H1 (cell line): Measurements from ENCODE around the gene NDUFS5. TPM values are rescaled to one million over a fixed set of nuclear protein-coding genes. Genes with fewer than 3 reads are reported as not detected.

Source experiments
- CTCF ChIA-PET: fragments of 300-600 bp; sonication (Branson Sonifier 250); formaldehyde crosslinking; loops from one replicate; lab custom pipeline; 2021; ENCODE audit not compliant: partially characterized antibody; lab: Charles Lee
- POLR2A ChIA-PET: fragments of 300-600 bp; sonication (Branson Sonifier 250); formaldehyde crosslinking; loops from one replicate; lab custom pipeline; 2021; ENCODE audit warnings: inconsistent platforms; ENCODE audit not compliant: partially characterized antibody; lab: Charles Lee
- DNase-seq, 2 experiments: peaks; one replicate each; pipeline versions ENCODE4 v3.0.0 to v3.0.0-alpha.2; 2010 to 2022; ENCODE audit warnings: low spot score in 2 of 2, low read depth in 1 of 2, mixed read lengths in 1 of 2
- FAIRE-seq: peaks from 2 replicates; lab custom pipeline; 2011; peaks lifted over from hg19 to GRCh38; lab: Jason Lieb, UNC
- H2AFZ ChIP-seq: 2 replicates; pipeline ENCODE4 v1.8.1; 2012; ENCODE audit warnings: low read length, inconsistent platforms
- H2AK5ac ChIP-seq: 2 replicates; pipeline ENCODE4 v1.6.1; 2013; ENCODE audit warnings: low read depth, low read length
- H2BK120ac ChIP-seq: replicated peaks from 2 replicates; pipeline ENCODE3; 2013; ENCODE audit warnings: low read depth, low read length, inconsistent platforms
- H2BK12ac ChIP-seq: 2 replicates; pipeline ENCODE4 v1.6.1; 2013; ENCODE audit warnings: low read depth, low read length
- H2BK15ac ChIP-seq: 2 replicates; pipeline ENCODE4 v1.6.1; 2013; ENCODE audit warnings: low read length
- H2BK20ac ChIP-seq: 2 replicates; pipeline ENCODE4 v1.6.1; 2013; ENCODE audit warnings: low read length
- H2BK5ac ChIP-seq: 2 replicates; pipeline ENCODE4 v1.6.1; 2013; ENCODE audit warnings: low read depth, low read length
- H3K14ac ChIP-seq: 2 replicates; pipeline ENCODE4 v1.6.1; 2013; ENCODE audit warnings: inconsistent platforms; ENCODE audit not compliant: insufficient read length
- H3K18ac ChIP-seq: 2 replicates; pipeline ENCODE4 v1.6.1; 2013; ENCODE audit warnings: low read length; ENCODE audit errors: extremely low read depth
- H3K23ac ChIP-seq: 2 replicates; pipeline ENCODE4 v1.6.1; 2013; ENCODE audit warnings: inconsistent platforms; ENCODE audit not compliant: insufficient read length
- H3K23me2 ChIP-seq: 2 replicates; pipeline ENCODE4 v1.6.1; 2013; ENCODE audit warnings: low read depth, low read length
- H3K27ac ChIP-seq: 2 replicates; pipeline ENCODE4 v1.6.1; 2011; ENCODE audit warnings: low read depth, low read length, inconsistent platforms
- H3K27me3 ChIP-seq, 4 experiments: replicated peaks in 1 of 4; 1 replicate in 1 of 4; 2 replicates in 3 of 4; pipeline versions ENCODE4 v1.6.1 to v1.8.1; 2011 to 2013; ENCODE audit warnings: low read length in 3 of 4, mild to moderate bottlenecking in 3 of 4, inconsistent platforms in 2 of 4, mixed read lengths in 2 of 4, moderate library complexity in 1 of 4; ENCODE audit not compliant: control insufficient read depth in 3 of 4, insufficient read depth in 3 of 4; ENCODE audit errors: extremely low read depth in 1 of 4
- H3K36me3 ChIP-seq, 4 experiments: 2 replicates each; pipeline versions ENCODE4 v1.6.1 to v1.8.1; 2011 to 2013; ENCODE audit warnings: mild to moderate bottlenecking in 4 of 4, low read length in 3 of 4, moderate library complexity in 2 of 4, control low read depth in 1 of 4, inconsistent platforms in 1 of 4; ENCODE audit not compliant: insufficient read depth in 4 of 4, control insufficient read depth in 2 of 4
- H3K4ac ChIP-seq: replicated peaks from 2 replicates; pipeline ENCODE3; 2013; ENCODE audit warnings: low read length, low read depth, mixed read lengths, inconsistent platforms; ENCODE audit not compliant: insufficient read length
- H3K4me1 ChIP-seq, 4 experiments: replicated peaks in 1 of 4; 1 replicate in 1 of 4; 2 replicates in 3 of 4; pipeline versions ENCODE4 v1.6.1 to v1.8.1; 2011 to 2013; ENCODE audit warnings: low read length in 3 of 4, inconsistent platforms in 2 of 4, mixed read lengths in 1 of 4; ENCODE audit not compliant: insufficient read depth in 4 of 4, control insufficient read depth in 3 of 4
- H3K4me2 ChIP-seq, 2 experiments: 2 replicates each; pipeline versions ENCODE4 v1.6.1 to v1.8.1; 2011 to 2013; ENCODE audit warnings: low read depth in 2 of 2, low read length in 2 of 2, control low read depth in 1 of 2, inconsistent platforms in 1 of 2, mild to moderate bottlenecking in 1 of 2; ENCODE audit not compliant: insufficient read depth in 1 of 2
- H3K4me3 ChIP-seq, 4 experiments: fragments of 200-600, 300-600 bp in 1 of 4; sonication (generic), shearing (Covaris generic), sonication (Bioruptor Twin) in 1 of 4; 2 replicates each; pipeline versions ENCODE4 v1.5.1 to v1.8.1; 2011 to 2016; ENCODE audit warnings: low read length in 4 of 4, low read depth in 3 of 4, control low read depth in 2 of 4, inconsistent platforms in 2 of 4, mild to moderate bottlenecking in 2 of 4, mixed read lengths in 1 of 4, moderate library complexity in 1 of 4; ENCODE audit not compliant: insufficient read depth in 2 of 4; ENCODE audit errors: extremely low read depth in 1 of 4
- H3K56ac ChIP-seq: replicated peaks from 2 replicates; pipeline ENCODE3; 2013; ENCODE audit warnings: low read depth, mild to moderate bottlenecking, mixed read lengths, low read length, inconsistent platforms; ENCODE audit not compliant: insufficient read length
- H3K79me1 ChIP-seq: 2 replicates; pipeline ENCODE4 v1.6.1; 2013; ENCODE audit warnings: low read depth, low read length, control low read depth
- H3K79me2 ChIP-seq, 2 experiments: 2 replicates each; pipeline versions ENCODE4 v1.6.1 to v1.8.1; 2012 to 2013; ENCODE audit warnings: low read length in 2 of 2, mild to moderate bottlenecking in 2 of 2, inconsistent platforms in 1 of 2; ENCODE audit not compliant: insufficient read depth in 2 of 2, control insufficient read depth in 1 of 2
- H3K9ac ChIP-seq, 4 experiments: replicated peaks in 1 of 4; 1 replicate in 1 of 4; 2 replicates in 3 of 4; pipeline versions ENCODE4 v1.6.1 to v1.8.1; 2011 to 2013; ENCODE audit warnings: low read depth in 3 of 4, low read length in 3 of 4, control low read depth in 2 of 4, mild to moderate bottlenecking in 2 of 4, moderate library complexity in 2 of 4, inconsistent platforms in 1 of 4; ENCODE audit errors: extremely low read depth in 1 of 4
- H3K9me3 ChIP-seq, 2 experiments: 2 replicates each; pipeline versions ENCODE4 v1.6.1 to v1.8.1; 2012 to 2013; ENCODE audit warnings: mild to moderate bottlenecking in 2 of 2, moderate library complexity in 2 of 2, control low read depth in 1 of 2, inconsistent platforms in 1 of 2, low read depth in 1 of 2, low read length in 1 of 2, mixed read lengths in 1 of 2; ENCODE audit not compliant: insufficient read depth in 2 of 2
- H4K20me1 ChIP-seq, 2 experiments: replicated peaks in 1 of 2; 2 replicates each; pipeline versions ENCODE3 to v1.8.1; 2011 to 2013; ENCODE audit warnings: inconsistent platforms in 2 of 2, low read length in 2 of 2, mild to moderate bottlenecking in 1 of 2; ENCODE audit not compliant: insufficient read depth in 2 of 2, control insufficient read depth in 1 of 2
- H4K5ac ChIP-seq: 2 replicates; pipeline ENCODE4 v1.6.1; 2013; ENCODE audit warnings: low read length, low read depth, mixed read lengths, inconsistent platforms; ENCODE audit not compliant: insufficient read length
- H4K8ac ChIP-seq: 2 replicates; pipeline ENCODE4 v1.8.0; 2013; ENCODE audit warnings: mild to moderate bottlenecking, moderate library complexity, low read length, inconsistent platforms; ENCODE audit not compliant: insufficient read depth; ENCODE audit errors: extremely low read depth
- H4K91ac ChIP-seq: replicated peaks from 2 replicates; pipeline ENCODE3; 2013; ENCODE audit warnings: low read length, mixed read lengths, inconsistent platforms; ENCODE audit not compliant: insufficient read length
- CEBPB ChIP-seq: IDR thresholded peaks from 2 replicates; pipeline ENCODE4 v1.6.1; 2012; ENCODE audit warnings: low read depth, low read length
- EP300 ChIP-seq, 2 experiments: IDR thresholded peaks; 1 replicate in 1 of 2; 2 replicates in 1 of 2; pipeline ENCODE4 v1.6.1; 2011 to 2012; ENCODE audit warnings: low read depth in 2 of 2, low read length in 2 of 2, mild to moderate bottlenecking in 2 of 2, borderline replicate concordance in 1 of 2, inconsistent platforms in 1 of 2, moderate library complexity in 1 of 2
- HDAC2 ChIP-seq, 2 experiments: fragments of 300-600 bp in 1 of 2; sonication (generic) in 1 of 2; IDR thresholded peaks; 2 replicates each; pipeline ENCODE4 v1.6.1; 2011 to 2012; ENCODE audit warnings: low read depth in 2 of 2, low read length in 2 of 2, mild to moderate bottlenecking in 2 of 2, moderate library complexity in 2 of 2, borderline replicate concordance in 1 of 2, inconsistent platforms in 1 of 2
- KDM4A ChIP-seq: IDR thresholded peaks from one replicate; pipeline ENCODE4 v1.7.1; 2012; ENCODE audit warnings: low read depth, mild to moderate bottlenecking, moderate library complexity, low read length, inconsistent platforms; ENCODE audit not compliant: severe bottlenecking
- PHF8 ChIP-seq: fragments of 200-600 bp; sonication (generic); conservative IDR thresholded peaks from 2 replicates; pipeline ENCODE4 v1.7.1; 2012; ENCODE audit warnings: low read depth, mild to moderate bottlenecking, inconsistent platforms, low read length, moderate library complexity
- RAD21 ChIP-seq, 2 experiments: IDR thresholded peaks in 1 of 2; conservative IDR thresholded peaks in 1 of 2; 2 replicates each; pipeline ENCODE4 v1.6.1; 2011; ENCODE audit warnings: low read depth in 2 of 2, low read length in 2 of 2, improper control_type of control experiment in 1 of 2, inconsistent platforms in 1 of 2, mild to moderate bottlenecking in 1 of 2, moderate library complexity in 1 of 2
- SP4 ChIP-seq: IDR thresholded peaks from 2 replicates; pipeline ENCODE4 v1.6.1; 2012; ENCODE audit warnings: low read length, inconsistent platforms
- SRF ChIP-seq: IDR thresholded peaks from 2 replicates; pipeline ENCODE4 v1.6.1; 2011; ENCODE audit warnings: mild to moderate bottlenecking, low read depth, low read length, moderate library complexity
- WGBS, 2 experiments: shearing (Covaris generic) in 1 of 2; methylation state at CpG; one replicate each; pipeline versions ENCODE4 v1.1.6 to v1.1.7; 2013 to 2015; ENCODE audit warnings: low lambda C conversion rate in 2 of 2, mixed read lengths in 2 of 2, inconsistent platforms in 1 of 2, low coverage in 1 of 2, missing lambda C conversion rate in 1 of 2; ENCODE audit not compliant: insufficient replicate concordance in 2 of 2, insufficient coverage in 1 of 2, insufficient read length in 1 of 2; ENCODE audit errors: extremely low coverage in 1 of 2, missing lambda C conversion rate in 1 of 2; 5-methylcytosine and 5-hydroxymethylcytosine counted together
- polyA plus RNA-seq, 7 experiments: library from polyadenylated mRNA; depleted of rRNA in 3 of 7; stranded (reverse) in 5 of 7; unstranded in 2 of 7; fragments of >200 nt in 5 of 7; fragments of 200-250 nt in 2 of 7; gene quantifications; 1 replicate in 5 of 7; 2 replicates in 1 of 7; 4 replicates in 1 of 7; pipeline versions ENCODE4 v1.2.1 to v1.2.3, GENCODE V29; 2011 to 2013; ENCODE audit warnings: missing spikeins in 2 of 7, mixed read lengths in 2 of 7
- total RNA-seq: library from RNA; stranded (reverse); fragmentation: NEBNext Ultra II Directional; extraction: Animal tissue kit (Norgen Biotek cat#: 25700); gene quantifications from 2 replicates; pipeline ENCODE4 v1.2.1, GENCODE V29; 2021

NDUFS5 gene
- total and polyA plus RNA-seq, 2 of the 8 experiments (the other 6 are each of a cell fraction or from before 2014, with no cell fraction given), result 435 to 835 TPM

GRCh38 chr1:39036678-39037077 is 10.5 kb downstream of the NDUFS5 start:
- H3K27ac ChIP-seq, result no peak overlapping the region
- no peak overlapping the region for H2AFZ ChIP-seq
- TF ChIP-seq RAD21 (IDR thresholded peaks at IDR 0.05 in 1 of 2, conservative IDR thresholded peaks at IDR 0.05 in 1 of 2; ENCODE audit: low read depth in 2 of 2, low read length in 2 of 2), result no peak
- no peak for TF ChIP-seq HDAC2 (IDR thresholded peaks at IDR 0.05; ENCODE audit: borderline replicate concordance in 1 of 2, low read depth in 2 of 2, low read length in 2 of 2)
- TF ChIP-seq CEBPB, result no peak
- no peak for TF ChIP-seq EP300 (IDR thresholded peaks at IDR 0.05; ENCODE audit: borderline replicate concordance in 1 of 2, low read depth in 2 of 2, low read length in 2 of 2)
- no peak for TF ChIP-seq SP4
- no peak for TF ChIP-seq PHF8
- no peak for TF ChIP-seq KDM4A
- no peak for TF ChIP-seq SRF
- TF ChIP-seq, all 59 proteins: peak for 0
- H4K5ac ChIP-seq, result no peak overlapping the region
- H2BK20ac ChIP-seq, result no peak overlapping the region
- no peak overlapping the region for H3K23ac ChIP-seq
- ChIA-PET CTCF (interaction anchor here (0.9 to 1.3 kb wide), 2 partner anchors 30 to 55 kb away, joined by 3 read pairs; no protein-coding TSS in a partner anchor), POLR2A (interaction anchor here (1.1 to 8.9 kb wide), 4 partner anchors 10 to 31 kb away, joined by 4 to 76 read pairs (median 9); partner anchors contain the start of gene NDUFS5)
- DNase-seq, result no peak
- no peaks in the 10 kb centered on the region for H3K4me1 ChIP-seq
- H4K91ac ChIP-seq, result no peak overlapping the region
- 88% methylated on average over 5 of the region's 5 CpGs; no CpG with 5 or more reads in 1 of the 2 experiments for WGBS, 2 experiments
- H4K20me1 ChIP-seq, result peaks cover 2% of the 10 kb centered on the region in 2 experiments
- no peak overlapping the region for H3K14ac ChIP-seq
- H3K23me2 ChIP-seq, result no peaks in the 10 kb centered on the region
- H3K18ac ChIP-seq, result no peak overlapping the region
- no peak overlapping the region for H3K4me3 ChIP-seq
- H3K4me2 ChIP-seq, result no peak overlapping the region
- H2BK5ac ChIP-seq, result no peak overlapping the region
- H2AK5ac ChIP-seq, result no peak overlapping the region
- H3K27me3 ChIP-seq, result no peaks in the 10 kb centered on the region
- no peak overlapping the region for H2BK120ac ChIP-seq
- no peak overlapping the region for H2BK12ac ChIP-seq
- H3K9me3 ChIP-seq, result no peaks in the 10 kb centered on the region
- no peaks in the 10 kb centered on the region for H3K79me1 ChIP-seq
- H3K79me2 ChIP-seq, result 0 out of 4 replicates have a peak, but pooled peaks cover 0 to 7% of the 10 kb centered on the region in 2 experiments
- no peak overlapping the region for H3K9ac ChIP-seq
- H3K4ac ChIP-seq, result no peak overlapping the region
- no peak overlapping the region for H2BK15ac ChIP-seq
- H3K56ac ChIP-seq, result no peak overlapping the region
- FAIRE-seq, result no peak
- H3K36me3 ChIP-seq, result peaks cover 6 to 57% (median 28%) of the 10 kb centered on the region in 4 experiments
- H4K8ac ChIP-seq, result no peak overlapping the region
